ENCODE results near the gene LSM3. TPM values are rescaled to one million over a fixed set of nuclear protein-coding genes. Genes with fewer than 3 reads are reported as not detected.

The LSM3 gene
- total RNA-seq, 1 donor, result 5.1 TPM

DNA sequence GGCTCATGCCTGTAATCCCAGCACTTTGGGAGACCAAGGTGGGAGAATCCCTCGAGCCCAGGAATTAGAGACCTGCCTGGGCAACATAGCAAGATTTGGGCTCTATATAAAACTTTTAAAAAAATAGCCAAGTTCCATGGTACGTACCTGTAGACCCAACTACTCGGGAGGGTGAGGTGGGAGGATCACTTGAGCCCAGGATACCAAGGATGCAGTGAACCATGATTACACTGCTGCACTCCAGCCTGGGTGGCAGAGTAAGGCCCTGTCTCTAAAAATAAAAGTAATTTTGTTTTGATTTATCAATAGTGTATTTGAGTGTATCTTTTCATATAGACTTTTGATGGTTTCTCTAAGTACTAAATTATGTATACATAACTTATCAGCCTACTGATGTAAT lies 63.1 kb downstream of the LSM3 start:
- Histone ChIP-seq H3K4me2 (ENCODE audit: insufficient read depth, low read length) (no peak overlapping the region), H3K4me3 (ENCODE audit: insufficient read depth, low read length) (no peak overlapping the region)
- TF ChIP-seq, protein P1, sequence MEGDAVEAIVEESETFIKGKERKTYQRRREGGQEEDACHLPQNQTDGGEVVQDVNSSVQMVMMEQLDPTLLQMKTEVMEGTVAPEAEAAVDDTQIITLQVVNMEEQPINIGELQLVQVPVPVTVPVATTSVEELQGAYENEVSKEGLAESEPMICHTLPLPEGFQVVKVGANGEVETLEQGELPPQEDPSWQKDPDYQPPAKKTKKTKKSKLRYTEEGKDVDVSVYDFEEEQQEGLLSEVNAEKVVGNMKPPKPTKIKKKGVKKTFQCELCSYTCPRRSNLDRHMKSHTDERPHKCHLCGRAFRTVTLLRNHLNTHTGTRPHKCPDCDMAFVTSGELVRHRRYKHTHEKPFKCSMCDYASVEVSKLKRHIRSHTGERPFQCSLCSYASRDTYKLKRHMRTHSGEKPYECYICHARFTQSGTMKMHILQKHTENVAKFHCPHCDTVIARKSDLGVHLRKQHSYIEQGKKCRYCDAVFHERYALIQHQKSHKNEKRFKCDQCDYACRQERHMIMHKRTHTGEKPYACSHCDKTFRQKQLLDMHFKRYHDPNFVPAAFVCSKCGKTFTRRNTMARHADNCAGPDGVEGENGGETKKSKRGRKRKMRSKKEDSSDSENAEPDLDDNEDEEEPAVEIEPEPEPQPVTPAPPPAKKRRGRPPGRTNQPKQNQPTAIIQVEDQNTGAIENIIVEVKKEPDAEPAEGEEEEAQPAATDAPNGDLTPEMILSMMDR (IDR thresholded peaks at IDR 0.05; ENCODE audit: extremely low read depth, low read depth, low read length), result no peak

DNA sequence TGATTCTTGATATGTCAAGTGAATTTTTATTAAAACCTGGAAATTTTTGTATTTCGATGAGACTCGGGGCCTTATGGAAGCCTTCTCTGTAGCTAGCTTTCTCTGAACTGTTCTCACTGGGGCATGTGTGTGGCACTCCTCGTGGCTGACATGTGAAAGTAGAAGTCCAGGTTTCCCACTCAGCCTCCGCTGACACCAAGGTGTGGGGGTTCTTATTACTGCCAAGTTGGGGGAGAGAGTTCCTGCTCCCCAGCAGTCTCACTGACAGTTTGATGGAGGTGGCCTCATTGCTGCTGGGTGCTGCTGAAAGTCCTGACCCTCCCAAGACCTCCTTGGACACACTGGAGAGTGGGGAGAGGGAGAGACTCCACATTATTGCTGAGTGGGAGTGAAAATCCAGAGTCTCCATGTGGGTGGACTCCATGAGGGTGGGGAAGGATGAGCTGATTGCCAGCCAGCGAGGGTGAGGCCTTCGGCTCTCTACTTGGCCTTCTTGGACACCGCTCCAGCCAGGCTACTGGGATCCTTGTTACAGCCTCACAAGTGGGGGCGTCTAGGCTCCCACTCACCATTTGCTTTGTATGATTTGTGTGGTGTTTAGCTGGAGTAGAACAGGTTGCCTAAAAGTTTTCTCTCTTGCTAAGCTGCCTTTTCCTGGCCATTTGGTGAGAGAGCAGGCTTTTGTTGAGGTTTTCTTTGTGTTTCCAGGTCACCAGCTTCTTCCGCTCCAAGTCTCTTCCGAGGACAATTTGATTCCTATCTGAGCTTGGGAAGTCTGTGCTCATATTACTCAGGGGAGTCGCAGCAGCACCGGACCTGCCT lies 64.1 kb downstream of the LSM3 start:
- H3K79me2 ChIP-seq (ENCODE audit: insufficient read depth, low read length), result no peaks in the 10 kb centered on the region
- no peak for DNase-seq (ENCODE audit: insufficient read length, low spot score, missing footprints)
- no peak overlapping the region for H3K4me2 ChIP-seq (ENCODE audit: insufficient read depth, low read length)
- H3K4me1 ChIP-seq (ENCODE audit: insufficient read depth, low read length), result no peaks in the 10 kb centered on the region
- no peaks in the 10 kb centered on the region for H3K27me3 ChIP-seq (ENCODE audit: insufficient read depth, low read length)
- no peak overlapping the region for H3K4me3 ChIP-seq (ENCODE audit: insufficient read depth, low read length)
- H3K9me3 ChIP-seq (ENCODE audit: low read depth, low read length), result no peaks in the 10 kb centered on the region
- no peaks in the 10 kb centered on the region for H4K20me1 ChIP-seq (ENCODE audit: insufficient read depth, low read length)
- no peak overlapping the region for H3K27ac ChIP-seq (ENCODE audit: low read depth, low read length)
- no peak overlapping the region for H2AFZ ChIP-seq (ENCODE audit: low read length)
- no peaks in the 10 kb centered on the region for H3K36me3 ChIP-seq (ENCODE audit: insufficient read depth, low read length)
- TF ChIP-seq, protein P1 (IDR thresholded peaks at IDR 0.05; ENCODE audit: extremely low read depth, low read depth, low read length), result no peak

More for the DNA sequence above, 63.1 kb downstream of the LSM3 start:
- Histone ChIP-seq H2AFZ (ENCODE audit: low read length) (no peak overlapping the region), H3K79me2 (ENCODE audit: insufficient read depth, low read length) (no peaks in the 10 kb centered on the region), H3K4me1 (ENCODE audit: insufficient read depth, low read length) (no peaks in the 10 kb centered on the region), H3K9me3 (ENCODE audit: low read depth, low read length) (no peaks in the 10 kb centered on the region), H3K27ac (ENCODE audit: low read depth, low read length) (no peak overlapping the region), H4K20me1 (ENCODE audit: insufficient read depth, low read length) (no peaks in the 10 kb centered on the region), H3K27me3 (ENCODE audit: insufficient read depth, low read length) (peaks cover 3% of the 10 kb centered on the region), H3K36me3 (ENCODE audit: insufficient read depth, low read length) (no peaks in the 10 kb centered on the region)
- no peak for DNase-seq (ENCODE audit: insufficient read length, low spot score, missing footprints)

DNA sequence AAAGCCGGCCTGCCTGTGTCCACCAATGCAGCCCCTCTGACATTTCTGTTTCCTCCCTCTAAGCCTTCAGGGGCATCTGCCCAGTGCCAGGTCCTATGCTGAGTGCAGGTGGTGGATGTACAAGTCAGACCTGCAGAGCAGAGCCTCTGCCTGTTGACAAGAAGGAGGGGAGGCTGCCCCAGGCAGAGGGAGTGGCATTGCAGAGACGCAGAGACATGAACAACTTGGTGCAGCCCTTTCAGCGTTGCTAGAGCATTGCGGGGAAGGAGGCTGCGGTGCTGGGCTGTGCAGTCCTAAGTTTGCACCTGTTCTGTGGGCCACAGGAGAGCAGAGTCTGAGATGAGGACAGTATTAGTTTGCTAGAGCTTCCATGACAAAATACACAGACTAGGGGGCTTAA lies 65.2 kb downstream of the LSM3 start:
- no peaks in the 10 kb centered on the region for H3K79me2 ChIP-seq (ENCODE audit: insufficient read depth, low read length)
- no peaks in the 10 kb centered on the region for H3K36me3 ChIP-seq (ENCODE audit: insufficient read depth, low read length)
- TF ChIP-seq, protein P1 (IDR thresholded peaks at IDR 0.05; ENCODE audit: extremely low read depth, low read depth, low read length), result no peak
- H2AFZ ChIP-seq (ENCODE audit: low read length), result no peak overlapping the region
- DNase-seq (ENCODE audit: insufficient read length, low spot score, missing footprints), result no peak
- no peaks in the 10 kb centered on the region for H3K27me3 ChIP-seq (ENCODE audit: insufficient read depth, low read length)
- no peak overlapping the region for H3K4me2 ChIP-seq (ENCODE audit: insufficient read depth, low read length)
- H4K20me1 ChIP-seq (ENCODE audit: insufficient read depth, low read length), result no peaks in the 10 kb centered on the region
- no peaks in the 10 kb centered on the region for H3K9me3 ChIP-seq (ENCODE audit: low read depth, low read length)
- no peak overlapping the region for H3K27ac ChIP-seq (ENCODE audit: low read depth, low read length)
- H3K4me1 ChIP-seq (ENCODE audit: insufficient read depth, low read length), result peaks cover 6% of the 10 kb centered on the region
- H3K4me3 ChIP-seq (ENCODE audit: insufficient read depth, low read length), result no peak overlapping the region

DNA sequence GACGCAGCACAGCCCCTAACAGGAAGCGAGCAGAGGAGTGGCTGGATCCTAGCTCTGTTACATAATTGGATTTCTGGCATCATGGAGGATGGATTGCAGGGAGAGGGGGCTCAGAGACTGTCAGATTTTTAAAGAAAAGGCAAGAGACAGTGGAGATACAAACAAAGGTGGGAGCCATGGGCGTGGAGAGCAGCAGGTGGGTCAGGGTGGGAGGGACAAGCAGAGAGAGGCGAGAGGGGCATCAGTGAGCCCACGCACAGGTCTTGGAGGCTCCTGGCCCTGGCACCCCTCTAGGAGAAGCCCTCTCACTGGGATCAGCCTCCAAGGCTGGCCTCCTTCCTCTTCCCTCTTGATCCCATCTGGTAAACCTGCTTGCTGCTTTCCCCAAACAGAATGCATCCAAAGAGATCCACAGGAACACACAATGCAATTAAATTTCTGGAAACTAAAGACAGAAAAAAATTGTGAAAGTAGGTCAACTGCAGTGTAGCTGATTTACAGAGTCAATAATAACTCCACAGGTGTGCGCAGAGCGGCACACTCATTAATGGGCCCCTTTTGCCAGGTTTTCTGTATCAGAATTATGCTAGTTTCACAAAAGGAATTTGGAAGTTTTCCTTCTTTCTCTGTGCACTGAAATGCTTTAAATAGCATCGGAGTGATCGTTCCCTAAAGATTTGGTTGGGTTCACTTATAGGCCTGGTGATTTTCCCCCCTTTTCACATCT lies 66.1 kb downstream of the LSM3 start:
- no peak overlapping the region for H3K27ac ChIP-seq (ENCODE audit: low read depth, low read length)
- no peaks in the 10 kb centered on the region for H3K36me3 ChIP-seq (ENCODE audit: insufficient read depth, low read length)
- H3K4me1 ChIP-seq (ENCODE audit: insufficient read depth, low read length), result peaks cover 11% of the 10 kb centered on the region
- DNase-seq (ENCODE audit: insufficient read length, low spot score, missing footprints), result no peak
- H4K20me1 ChIP-seq (ENCODE audit: insufficient read depth, low read length), result no peaks in the 10 kb centered on the region
- no peak overlapping the region for H2AFZ ChIP-seq (ENCODE audit: low read length)
- H3K27me3 ChIP-seq (ENCODE audit: insufficient read depth, low read length), result no peaks in the 10 kb centered on the region
- no peak overlapping the region for H3K4me2 ChIP-seq (ENCODE audit: insufficient read depth, low read length)
- TF ChIP-seq, protein P1 (IDR thresholded peaks at IDR 0.05; ENCODE audit: extremely low read depth, low read depth, low read length), result no peak
- no peaks in the 10 kb centered on the region for H3K9me3 ChIP-seq (ENCODE audit: low read depth, low read length)
- H3K79me2 ChIP-seq (ENCODE audit: insufficient read depth, low read length), result no peaks in the 10 kb centered on the region
- no peak overlapping the region for H3K4me3 ChIP-seq (ENCODE audit: insufficient read depth, low read length)

Data from osteoblast (primary cell).